LHCN-M2 (cell line): ENCODE data around the gene CLPX. TPM values are rescaled to one million over a fixed set of nuclear protein-coding genes. Genes with fewer than 3 reads are reported as not detected.
A peak's percentile ranks its signal among the peaks of the same experiment; 100 is the strongest.
"Not testable (repeated sequence)": the region's sequence is repeated elsewhere in the genome, so short reads cannot be mapped to it uniquely, and the experiment has no call there.

Experiments
- DNase-seq: peaks from one replicate; pipeline ENCODE4 v3.0.0-alpha.2; 2012; ENCODE audit warnings: low read depth
- total RNA-seq: library from RNA; depleted of rRNA; stranded (reverse); fragments of >200 nt; gene quantifications from 2 replicates; pipeline ENCODE4 v1.2.3, GENCODE V29; 2014

Gene CLPX
- total RNA-seq, 1 experiment from 2014 or later = 30.7 TPM

DNA sequence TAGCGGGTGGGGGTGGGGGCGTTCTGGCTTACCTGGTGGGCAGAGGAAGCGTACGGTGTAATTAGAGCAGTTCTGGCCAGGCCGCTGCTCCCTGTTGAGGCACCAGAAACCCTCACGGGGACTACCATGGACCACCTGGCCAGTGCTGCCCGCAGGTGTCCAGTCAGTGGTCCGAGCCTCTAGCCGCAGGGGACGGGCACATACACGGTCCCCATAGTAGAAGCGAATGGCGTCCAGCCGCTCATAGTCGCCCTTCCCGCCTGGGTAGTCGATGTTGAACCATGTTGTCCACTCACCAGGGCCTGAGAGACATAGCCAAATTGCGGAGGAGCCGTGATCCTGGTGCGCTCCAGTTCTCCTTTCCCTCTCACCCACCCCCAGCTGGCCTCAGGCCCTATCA is 21.6 kb upstream of the CLPX start:
- no peak for DNase-seq

DNA sequence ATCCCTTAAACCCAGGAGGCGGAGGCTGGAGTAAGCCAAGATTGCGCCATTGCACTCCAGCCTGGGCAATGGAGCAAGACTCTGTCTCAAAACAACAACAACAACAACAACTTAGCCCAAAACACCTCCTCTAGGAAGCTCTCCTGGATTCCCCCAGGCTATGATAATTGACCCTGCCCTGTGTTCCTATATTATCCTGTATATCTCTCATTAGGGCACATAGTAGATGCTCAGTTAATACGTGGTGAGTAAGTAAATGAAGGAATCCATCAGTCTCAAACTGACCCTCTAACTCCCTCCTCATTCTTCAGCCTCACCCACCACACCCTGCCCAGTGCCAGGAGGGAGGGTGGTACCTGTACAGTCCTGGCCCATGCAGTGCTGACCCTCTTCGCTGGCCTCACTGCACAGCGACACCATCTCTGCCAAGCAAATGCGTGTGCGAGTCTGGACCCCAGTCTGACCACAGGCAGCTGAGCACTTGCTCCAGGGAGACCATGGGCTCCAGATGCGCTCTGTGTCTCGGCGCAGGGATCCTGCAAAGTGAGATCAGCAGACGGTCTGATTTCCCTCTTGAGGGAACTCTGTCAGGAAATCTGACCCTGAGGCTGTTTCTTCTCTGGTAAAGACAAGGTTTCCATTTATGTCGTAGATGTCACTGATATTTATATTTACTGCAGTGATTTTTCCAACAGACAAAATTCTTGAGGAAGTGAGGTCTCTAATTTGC is 20.0 kb upstream of the CLPX start:
- no peak for DNase-seq

DNA sequence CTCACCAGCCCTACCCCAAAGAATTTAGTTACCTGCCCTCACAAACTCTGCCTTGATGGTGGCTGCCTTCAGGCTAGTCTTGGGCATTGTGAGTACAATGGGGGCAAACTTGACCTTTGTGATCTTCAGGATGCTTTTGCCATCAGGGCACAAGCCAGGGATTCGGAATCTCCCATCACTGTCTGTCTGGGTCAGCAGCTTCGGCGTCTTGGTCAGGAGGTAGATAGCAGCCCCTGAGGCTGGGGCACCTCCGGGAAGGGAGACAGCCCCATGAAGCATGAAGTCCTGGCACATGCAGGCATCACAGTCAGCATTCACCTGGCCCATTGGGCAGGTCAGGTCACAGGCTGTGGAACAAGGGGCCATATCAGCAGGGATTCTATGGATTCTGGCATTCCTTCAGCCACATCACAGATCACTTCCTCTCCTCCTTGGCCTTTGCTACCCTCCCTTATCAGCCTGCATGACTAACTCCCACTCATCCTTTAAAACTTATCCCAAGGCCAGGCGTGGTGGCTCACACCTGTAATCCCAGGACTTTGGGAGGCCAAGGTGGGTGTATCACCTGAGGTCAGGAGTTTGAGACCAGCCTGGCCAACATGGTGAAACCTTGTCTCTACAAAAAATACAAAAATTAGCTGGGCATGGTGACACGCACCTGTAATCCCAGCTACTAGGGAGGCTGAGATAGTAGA is 19.2 kb upstream of the CLPX start:
- no peak for DNase-seq

DNA sequence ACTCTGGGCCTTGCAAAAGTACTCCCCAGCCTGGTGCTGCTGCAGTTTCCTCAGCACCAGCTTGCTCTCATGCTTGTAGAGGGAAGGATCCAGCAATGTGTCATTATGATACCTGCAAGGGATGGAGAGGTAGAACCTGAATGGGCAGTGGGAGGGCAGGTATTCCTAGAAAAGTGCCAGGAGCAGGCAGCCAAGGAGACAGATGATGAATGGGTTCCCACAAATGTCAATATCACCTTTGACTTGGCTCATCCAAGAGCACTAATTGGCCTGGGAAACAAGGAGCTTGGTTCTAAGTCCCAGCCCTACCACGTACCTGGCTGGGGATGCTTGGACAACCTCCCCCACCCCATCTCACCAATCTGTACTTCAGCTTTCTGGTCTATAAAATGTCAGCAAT is 16.8 kb upstream of the CLPX start:
- DNase-seq = no peak

- no peak for DNase-seq
Measured at GRCh38 chr15:65198571-65198970, 13.4 kb upstream of the CLPX start.

- DNase-seq = no peak
Measured at GRCh38 chr15:65197337-65197645, 12.1 kb upstream of the CLPX start.

DNA sequence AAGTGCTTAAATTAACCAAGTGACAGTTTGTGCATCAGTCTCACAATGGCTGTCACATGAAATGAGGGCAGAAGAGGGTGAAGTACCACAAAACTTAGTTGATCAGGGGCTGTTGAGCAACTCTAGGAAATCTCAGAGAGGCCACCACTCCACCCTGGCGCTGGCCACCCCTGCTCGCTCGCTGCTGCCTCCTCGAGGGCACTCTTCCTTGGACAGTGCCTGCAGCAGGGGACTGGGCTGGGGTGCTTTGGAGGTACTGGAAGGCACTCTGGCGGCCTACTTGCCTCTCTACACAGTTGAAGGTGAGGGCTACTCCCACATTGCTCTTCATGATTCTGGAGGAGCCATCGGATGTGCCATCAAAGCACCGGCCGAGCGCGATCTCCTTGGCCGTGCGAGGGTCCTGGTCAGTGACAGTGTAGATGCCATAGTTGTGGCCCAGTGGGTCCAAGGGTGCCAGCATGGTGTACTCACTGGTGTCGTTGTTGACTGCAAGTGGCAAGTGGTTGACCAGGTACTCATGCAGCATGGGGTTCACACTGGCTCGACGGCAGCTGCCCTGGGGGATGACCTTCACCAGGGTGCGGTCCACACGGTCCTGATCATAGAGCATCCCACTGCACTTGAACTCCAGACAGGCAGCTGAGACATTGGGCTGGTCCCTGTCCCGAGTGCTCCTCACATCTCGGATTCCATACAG is 11.6 kb upstream of the CLPX start:
- no peak for DNase-seq

GRCh38 chr15:65195548-65195923 is 10.4 kb upstream of the CLPX start:
- no peak for DNase-seq

DNA sequence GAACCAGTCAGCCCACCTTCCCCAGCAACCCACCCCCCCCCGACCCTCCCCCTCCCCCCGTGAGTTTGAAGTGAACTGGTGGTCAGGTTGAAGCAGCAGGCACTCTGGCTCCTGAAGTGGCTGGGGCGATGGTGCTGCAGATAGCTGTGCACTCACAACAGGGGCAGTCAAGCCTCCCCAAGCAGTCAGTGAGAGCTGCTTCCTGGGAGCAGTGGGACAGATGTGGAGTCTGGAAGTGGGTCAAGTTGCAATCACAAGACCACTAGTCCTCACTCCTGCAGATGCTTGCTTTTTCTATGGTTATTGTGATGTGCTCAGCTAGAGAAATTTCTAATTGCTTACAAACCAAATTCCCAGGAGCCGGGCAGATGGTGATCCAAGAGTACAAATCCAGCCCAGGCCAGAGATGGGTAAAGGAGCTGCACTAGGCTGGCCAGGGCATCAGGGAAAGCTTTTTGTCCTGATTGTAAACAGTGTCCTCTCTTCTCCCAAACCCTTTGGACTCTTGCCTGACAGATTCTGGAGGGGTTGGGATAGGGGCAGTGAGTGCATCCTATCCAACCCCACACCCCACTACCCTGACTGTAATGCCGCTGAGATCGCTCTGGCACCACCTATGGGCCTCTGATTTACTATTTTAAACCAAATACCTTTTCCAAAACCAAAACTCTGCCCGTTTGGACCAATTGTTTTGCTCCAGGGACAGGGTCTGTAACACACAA is 9.8 kb upstream of the CLPX start:
- DNase-seq = no peak

GRCh38 chr15:65192016-65192415 is 6.9 kb upstream of the CLPX start:
- peak; percentile 45 for DNase-seq

DNA sequence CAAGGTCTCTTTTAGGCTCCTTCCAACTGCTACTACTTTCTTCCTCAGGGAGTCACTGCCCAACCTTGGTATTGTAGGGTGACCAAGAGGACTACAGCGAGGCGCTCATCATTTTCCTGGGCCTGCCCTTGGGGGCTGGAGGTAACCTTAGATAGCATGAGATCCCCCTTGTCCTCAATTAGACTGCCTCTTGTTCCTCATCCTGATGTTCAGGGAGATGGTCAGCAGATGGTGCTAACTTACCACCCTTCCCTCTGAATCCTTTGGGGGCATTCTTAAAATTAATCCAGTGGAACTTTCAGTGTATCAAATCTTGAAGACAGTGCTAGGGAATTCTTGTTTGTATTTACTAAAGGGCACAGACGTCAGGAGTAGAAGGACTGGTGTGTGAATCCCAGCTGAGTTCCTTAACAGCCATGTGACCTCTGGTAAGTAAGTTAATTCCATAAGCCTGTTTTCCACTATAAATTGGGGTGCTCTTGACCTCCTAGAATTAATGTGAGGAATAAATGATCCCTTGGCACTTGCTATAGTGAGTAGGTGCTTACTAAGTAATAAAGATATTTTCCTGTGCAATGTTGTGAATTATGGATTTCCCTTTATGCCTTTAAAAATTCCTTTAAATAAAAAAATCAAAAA is 4.1 kb upstream of the CLPX start:
- DNase-seq = peak; percentile 60

GRCh38 chr15:65188472-65188871 is 3.3 kb upstream of the CLPX start:
- not testable (repeated sequence) for DNase-seq

DNA sequence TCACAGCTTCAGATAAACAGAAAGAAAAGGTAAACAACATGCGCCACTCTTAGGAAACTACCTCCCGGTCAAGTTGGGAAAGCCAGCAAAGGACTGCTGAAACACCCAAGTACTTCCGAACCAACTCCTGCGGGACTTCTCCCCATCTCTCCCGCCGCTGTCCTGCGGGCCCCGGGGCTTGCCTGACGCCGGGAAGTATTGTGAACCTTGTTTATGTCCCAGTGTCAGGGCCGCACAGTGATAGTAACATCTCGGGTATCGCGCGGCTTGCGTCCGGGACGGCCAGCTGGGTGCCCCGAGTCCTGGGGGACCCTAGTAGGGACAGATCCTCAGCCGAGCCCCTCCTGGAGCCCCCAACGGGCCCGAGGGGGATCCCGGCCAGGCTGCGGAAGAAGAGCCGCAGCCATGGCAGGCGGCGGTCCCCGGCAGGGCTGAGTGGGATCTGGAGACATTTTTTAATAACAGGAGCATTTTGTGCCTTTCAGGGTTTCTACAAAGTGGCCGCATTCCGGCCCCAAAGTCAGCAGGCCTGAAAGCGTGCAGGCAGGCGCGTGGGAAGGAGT is 756 bp downstream of the CLPX start:
- peak; percentile 47 for DNase-seq

DNA sequence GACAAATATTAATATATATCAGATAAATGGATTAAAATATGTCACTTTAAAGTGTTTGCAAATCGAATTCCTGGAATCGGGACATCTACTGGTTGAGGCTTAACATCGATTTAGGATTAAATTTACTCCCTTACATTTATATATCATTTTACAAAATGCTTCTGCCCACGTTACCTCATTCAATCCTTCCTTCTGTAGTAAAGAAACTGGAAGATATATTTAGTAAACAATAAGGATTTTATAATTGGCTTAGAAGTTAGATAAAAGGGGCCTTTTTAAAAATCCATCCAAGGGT is 1.3 kb downstream of the CLPX start:
- no peak for DNase-seq

DNA sequence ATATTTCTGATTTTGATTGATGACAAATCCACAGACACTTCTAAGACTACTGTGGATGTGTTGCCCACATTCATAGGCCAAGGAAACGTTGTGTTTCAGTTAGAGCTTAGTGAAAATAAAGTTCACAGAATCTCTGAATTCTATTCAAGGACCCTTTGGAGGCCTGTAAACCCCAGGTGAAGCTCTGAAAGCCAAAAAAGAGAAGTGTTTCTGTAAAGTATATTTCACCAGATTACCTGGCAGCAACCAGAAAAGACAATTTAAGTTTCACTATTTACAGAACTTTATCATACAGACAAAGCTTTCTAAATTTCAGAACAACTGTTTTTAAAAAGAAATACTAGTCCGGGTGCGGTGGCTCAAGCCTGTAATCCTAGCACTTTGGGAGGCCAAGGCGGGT is 2.6 kb downstream of the CLPX start:
- DNase-seq = no peak

GRCh38 chr15:65181582-65182353 is 3.4 kb downstream of the CLPX start:
- DNase-seq = peak; percentile 18

DNA sequence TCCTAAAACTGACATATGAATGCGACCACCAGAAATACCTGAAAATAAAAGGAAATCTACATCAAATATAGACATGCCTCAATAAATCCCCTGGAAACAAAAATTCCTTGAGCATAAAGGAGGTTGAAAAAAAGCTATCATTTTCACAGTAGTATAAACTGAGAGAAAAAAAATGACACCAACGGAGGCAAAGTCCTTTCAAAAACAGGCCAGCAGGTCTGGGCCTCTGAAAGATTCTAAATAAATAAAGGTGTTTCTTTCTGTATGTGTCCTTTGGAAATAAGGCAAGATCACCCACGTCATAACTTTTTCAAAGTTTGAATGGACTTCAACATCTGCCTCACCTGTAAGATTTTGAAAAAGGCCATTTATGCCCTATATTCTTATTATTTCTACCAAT is 5.0 kb downstream of the CLPX start:
- DNase-seq = no peak

DNA sequence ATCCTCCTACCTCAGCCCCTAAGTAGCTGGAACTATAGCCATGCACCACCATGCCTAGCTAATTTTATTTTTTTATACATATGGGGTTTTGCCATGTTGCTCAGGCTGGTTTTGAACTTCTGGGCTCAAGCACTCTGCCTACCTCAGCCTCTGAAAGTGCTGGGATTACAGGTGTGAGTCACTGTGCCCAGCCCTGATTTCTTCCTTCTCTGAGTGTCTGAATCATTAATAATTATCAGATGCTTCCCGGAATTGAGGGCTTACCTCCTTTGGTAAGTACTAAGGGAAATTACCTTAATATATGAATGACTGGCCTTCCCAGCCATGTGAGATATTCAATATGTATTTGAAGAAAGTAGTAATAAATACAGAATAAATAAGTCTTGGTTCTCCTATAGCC is 7.2 kb downstream of the CLPX start:
- DNase-seq = no peak

GRCh38 chr15:65176056-65176455 is 9.1 kb downstream of the CLPX start:
- no peak for DNase-seq

DNA sequence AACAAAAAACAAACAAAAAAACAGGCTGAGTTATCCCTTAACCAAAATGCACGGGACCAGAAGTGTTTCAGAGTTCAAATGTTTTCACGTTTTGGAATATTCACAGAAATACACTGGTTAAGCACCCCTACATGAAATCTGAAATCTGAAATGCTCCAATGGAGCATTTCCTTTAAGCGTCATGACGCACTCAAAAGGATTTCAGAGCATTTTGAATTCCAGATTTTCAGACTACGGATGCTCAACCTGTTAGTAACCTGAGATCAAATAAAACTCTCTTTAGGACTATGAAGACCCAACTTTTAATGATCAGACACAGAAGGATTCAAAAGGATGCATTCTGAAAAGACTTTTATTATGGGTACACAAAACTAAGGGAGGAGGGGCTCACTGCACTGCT is 9.6 kb downstream of the CLPX start:
- no peak for DNase-seq

GRCh38 chr15:65174509-65174908 is 10.6 kb downstream of the CLPX start:
- no peak for DNase-seq
